Activated CD8-positive, alpha-beta T cell treated with anti-CD3 and anti-CD28 coated beads for 36 hours (primary cell): ENCODE results near the gene CTBP1. TPM values are rescaled to one million over a fixed set of nuclear protein-coding genes. Genes with fewer than 3 reads are reported as not detected.

Experiments
- ATAC-seq: fragments of 200-7000 bp; cut with Tn5 transposase; one replicate; pipeline ENCODE4 v1.10.0; 2021; ENCODE audit warnings: mild to moderate bottlenecking, moderate library complexity
- CTCF ChIA-PET: fragments of 350-600 bp; sonication (Branson Sonifier 250); formaldehyde crosslinking; loops from one replicate; lab custom pipeline; 2021; ENCODE audit warnings: antibody characterized with exemption; lab: Charles Lee
- POLR2A ChIA-PET: fragments of 350-600 bp; sonication (Branson Sonifier 250); formaldehyde crosslinking; loops from one replicate; lab custom pipeline; 2021; ENCODE audit warnings: antibody characterized with exemption; lab: Charles Lee
- DNase-seq: peaks from one replicate; pipeline ENCODE4 v3.0.0-alpha.2; 2020
- H3K27ac Mint-ChIP-seq: one replicate; pipeline ENCODE4 v1.8.0; 2021; ENCODE audit warnings: mild to moderate bottlenecking, mixed read lengths
- H3K27me3 Mint-ChIP-seq: one replicate; pipeline ENCODE4 v1.8.0; 2021; ENCODE audit warnings: mixed read lengths
- H3K36me3 Mint-ChIP-seq: one replicate; pipeline ENCODE4 v1.8.0; 2021; ENCODE audit warnings: low read depth, mixed read lengths
- H3K4me1 Mint-ChIP-seq: one replicate; pipeline ENCODE4 v1.8.0; 2021; ENCODE audit warnings: low read depth, mixed read lengths
- H3K4me3 Mint-ChIP-seq: one replicate; pipeline ENCODE4 v1.8.0; 2021; ENCODE audit warnings: mild to moderate bottlenecking, moderate library complexity, mixed read lengths
- H3K9me3 Mint-ChIP-seq: one replicate; pipeline ENCODE4 v1.8.0; 2021; ENCODE audit warnings: mixed read lengths
- CTCF ChIP-seq: fragments of 200-600 bp; IDR thresholded peaks from one replicate; pipeline ENCODE4 v1.8.0; 2022; ENCODE audit warnings: antibody characterized with exemption, mild to moderate bottlenecking
- intact Hi-C: fragments of 100-400 bp; cut with micrococcal nuclease; formaldehyde crosslinking; loops from one replicate; pipeline ENCODE4 v1.10.0; 2022
- total RNA-seq, 2 experiments: library from RNA; stranded (reverse); gene quantifications; one replicate each; pipeline ENCODE4 v1.2.3, GENCODE V29; 2021

The CTBP1 gene
- total RNA-seq, 2 experiments from 2014 or later = 136 TPM

DNA sequence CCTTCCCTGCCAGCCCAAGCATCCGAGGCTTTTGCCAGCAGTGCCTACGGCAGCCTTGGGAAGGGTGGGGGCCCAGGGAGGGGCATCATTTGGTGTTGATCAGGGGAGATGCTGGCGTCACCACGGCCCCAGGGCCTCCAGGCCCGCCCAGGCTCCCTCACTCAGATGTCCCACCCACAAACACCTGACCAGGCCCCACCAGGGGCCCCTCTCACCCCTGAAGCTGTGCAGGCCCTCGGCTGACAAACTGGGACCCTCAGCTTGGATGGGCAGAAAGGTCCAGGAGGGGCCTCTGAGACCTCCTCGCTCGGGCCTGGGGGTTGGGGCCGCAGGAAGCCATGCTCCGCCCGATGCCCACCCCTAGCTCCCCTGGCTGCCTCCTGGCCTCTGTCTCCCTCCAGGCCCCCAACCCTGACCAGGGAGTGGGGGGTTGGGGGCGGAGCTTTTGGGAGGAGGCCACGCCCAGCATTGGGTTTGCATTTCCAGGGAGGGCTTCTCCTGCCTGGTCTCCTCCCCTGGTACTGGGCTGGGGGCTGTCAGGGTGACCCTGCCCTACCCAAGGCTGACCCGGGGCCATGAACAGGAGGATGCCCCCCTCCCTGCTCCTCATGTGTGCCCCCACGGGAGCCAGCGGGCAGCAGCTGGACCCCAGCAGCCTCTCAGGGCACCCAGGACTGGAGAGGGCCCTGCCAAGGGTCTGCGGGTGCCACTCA is 43.2 kb downstream of the CTBP1 start:
- no peak for TF ChIP-seq CTCF
- no peaks in the 10 kb centered on the region for H3K9me3 Mint-ChIP-seq
- intact Hi-C loops = no loop called here
- CTCF ChIA-PET = interaction anchor here (0.8 kb wide), 1 partner anchor 11 kb away, joined by 3 read pairs; no protein-coding TSS in a partner anchor
- H3K27me3 Mint-ChIP-seq = no peaks in the 10 kb centered on the region
- no peak overlapping the region for H3K4me3 Mint-ChIP-seq
- no peak for ATAC-seq
- POLR2A ChIA-PET = interaction anchor here (0.6 kb wide), 1 partner anchor 930 kb away, joined by 3 read pairs; no protein-coding TSS in a partner anchor
- H3K36me3 Mint-ChIP-seq = no peaks in the 10 kb centered on the region
- H3K4me1 Mint-ChIP-seq = peaks cover 36% of the 10 kb centered on the region
- H3K27ac Mint-ChIP-seq = no peak overlapping the region
- DNase-seq = peak; percentile 1

DNA sequence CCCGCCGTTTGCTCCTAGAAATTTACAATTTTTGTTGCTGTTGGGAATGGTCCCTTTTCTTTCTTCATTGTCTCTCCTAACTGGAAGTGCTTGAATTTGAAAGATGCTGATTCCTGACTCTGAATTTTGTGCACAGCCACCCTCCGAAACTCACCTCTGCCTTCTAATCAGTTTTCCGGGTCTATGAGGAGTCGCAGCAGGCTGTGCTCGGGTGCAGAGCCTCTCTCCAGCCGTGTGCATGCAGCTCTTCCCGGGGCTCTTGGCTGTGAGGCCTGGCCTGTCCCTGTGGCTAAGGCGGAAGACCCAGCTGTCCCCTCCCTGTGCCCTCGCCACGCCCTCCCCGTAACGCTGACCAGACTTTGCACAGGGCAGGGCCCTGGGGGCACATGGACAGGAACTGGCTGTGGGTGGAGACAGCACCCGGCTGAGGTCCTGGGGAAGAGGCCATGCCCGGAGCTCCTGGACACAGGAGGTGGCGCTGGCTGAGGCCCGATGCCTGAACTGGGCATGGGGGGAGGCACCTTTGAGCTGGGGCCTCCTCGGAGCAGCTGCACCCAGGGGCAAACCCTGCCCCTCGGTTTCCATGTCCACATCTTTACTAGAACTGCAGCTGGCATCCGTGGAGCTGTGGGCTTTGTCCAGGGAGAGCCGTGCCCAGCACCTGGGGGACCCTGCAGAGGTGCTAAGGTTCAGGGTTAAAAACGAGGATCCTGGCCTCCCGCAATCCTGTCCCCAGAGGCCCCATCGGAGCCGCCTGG is 43.9 kb downstream of the CTBP1 start:
- H3K27ac Mint-ChIP-seq = no peak overlapping the region
- TF ChIP-seq CTCF = no peak

DNA sequence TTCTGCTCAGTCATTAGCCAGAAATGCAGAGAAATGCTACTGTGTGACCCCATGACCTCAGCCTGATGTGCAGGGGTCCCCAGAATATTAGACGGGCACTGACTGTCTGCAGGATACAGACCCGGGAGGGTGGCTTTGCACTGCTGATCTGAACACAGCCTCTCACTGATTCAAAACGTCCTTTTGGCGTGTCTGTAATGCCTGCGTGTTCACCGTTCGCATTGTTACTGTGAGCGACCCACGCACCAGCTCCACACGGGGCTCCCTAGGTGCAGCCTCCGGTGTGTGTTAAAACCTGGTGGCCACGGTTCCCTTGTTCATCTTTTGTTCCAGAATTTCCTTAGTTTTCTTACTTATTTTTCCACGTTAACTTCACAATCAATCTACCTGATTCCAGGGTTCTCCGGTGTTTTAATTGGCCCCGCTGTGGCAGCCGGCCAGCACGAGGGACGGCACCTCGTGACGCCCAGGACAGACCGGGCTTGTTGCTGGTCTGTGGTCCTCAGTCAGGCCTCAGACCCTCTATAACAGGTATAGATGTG is 44.6 kb downstream of the CTBP1 start:
- H3K4me1 Mint-ChIP-seq = peaks cover 40% of the 10 kb centered on the region
- TF ChIP-seq CTCF = no peak
- H3K36me3 Mint-ChIP-seq = no peaks in the 10 kb centered on the region
- intact Hi-C loops = loop anchor here (5.0 kb wide), 1 partner anchor 43 kb away; the partner anchor contains the start of gene CTBP1
- no peaks in the 10 kb centered on the region for H3K9me3 Mint-ChIP-seq
- DNase-seq (peak; percentile 3), ATAC-seq (no peak)
- CTCF ChIA-PET = interaction anchor here (0.8 to 2.9 kb wide), 2 partner anchors 13 to 37 kb away, joined by 4 to 10 read pairs; no protein-coding TSS in a partner anchor
- H3K27ac Mint-ChIP-seq = peak overlapping the region; percentile 13
- H3K27me3 Mint-ChIP-seq = no peaks in the 10 kb centered on the region
- POLR2A ChIA-PET = interaction anchor here (1.0 to 5.5 kb wide), 2 partner anchors 8 to 43 kb away, joined by 3 to 30 read pairs; partner anchors contain the start of gene CTBP1
- H3K4me3 Mint-ChIP-seq = no peak overlapping the region

More for the DNA sequence above, 43.9 kb downstream of the CTBP1 start:
- no peaks in the 10 kb centered on the region for H3K9me3 Mint-ChIP-seq
- H3K4me3 Mint-ChIP-seq = no peak overlapping the region
- peaks cover 39% of the 10 kb centered on the region for H3K4me1 Mint-ChIP-seq
- CTCF ChIA-PET = interaction anchor here (0.8 kb wide), 1 partner anchor 12 kb away, joined by 3 read pairs; no protein-coding TSS in a partner anchor
- POLR2A ChIA-PET = interaction anchor here (5.5 kb wide), 1 partner anchor 42 kb away, joined by 30 read pairs; the partner anchor contains the start of gene CTBP1
- H3K36me3 Mint-ChIP-seq = no peaks in the 10 kb centered on the region
- H3K27me3 Mint-ChIP-seq = no peaks in the 10 kb centered on the region
- ATAC-seq (no peak), DNase-seq (peak; percentile 1)
- intact Hi-C loops = loop anchor here (5.0 kb wide), 1 partner anchor 42 kb away; the partner anchor contains the start of gene CTBP1

DNA sequence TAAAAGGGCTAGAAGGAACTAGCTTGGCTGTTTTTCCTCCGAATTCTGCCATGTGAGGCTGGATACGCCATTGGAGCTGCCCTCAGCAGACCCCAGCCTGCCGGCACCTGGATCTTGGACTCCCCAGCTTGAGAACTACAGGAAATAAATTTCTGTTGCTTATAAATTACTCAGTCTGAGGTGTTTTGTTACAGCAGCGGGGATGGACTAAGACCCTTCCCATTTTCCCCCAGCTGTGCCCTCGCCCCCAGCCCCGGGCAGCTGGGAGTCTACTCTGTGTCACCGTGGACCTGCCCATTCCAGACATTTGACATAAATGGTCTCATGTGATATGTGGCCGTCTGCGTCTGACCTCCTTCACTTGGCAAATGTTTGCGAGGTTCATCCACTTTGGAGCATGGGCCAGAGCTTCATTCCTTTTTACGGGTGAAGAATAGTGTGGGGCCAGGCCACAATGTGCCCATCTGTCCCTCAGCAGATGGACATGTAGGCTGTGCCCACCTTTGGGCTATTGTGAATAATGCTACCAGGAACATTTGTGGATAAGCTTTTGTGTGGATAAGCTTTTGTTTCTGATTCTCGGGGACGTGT is 45.8 kb downstream of the CTBP1 start:
- H3K4me3 Mint-ChIP-seq = no peak overlapping the region

More for the DNA sequence above, 45.8 kb downstream of the CTBP1 start:
- Mint-ChIP-seq H3K4me1 (peaks cover 43% of the 10 kb centered on the region), H3K9me3 (no peaks in the 10 kb centered on the region), H3K27me3 (no peaks in the 10 kb centered on the region), H3K27ac (peak overlapping the region; percentile 13), H3K36me3 (peaks cover 2% of the 10 kb centered on the region)
- POLR2A ChIA-PET = interaction anchor here (0.6 to 5.5 kb wide), 7 partner anchors 10 to 54 kb away, joined by 3 to 30 read pairs (median 6); partner anchors contain the start of gene CTBP1
- CTCF ChIA-PET = interaction anchor here (1.0 to 2.9 kb wide), 5 partner anchors 19 to 72 kb away, joined by 3 to 10 read pairs (median 5); no protein-coding TSS in a partner anchor
- TF ChIP-seq CTCF = no peak
- DNase-seq (no peak), ATAC-seq (no peak)
- intact Hi-C loops = loop anchor here (5.0 kb wide), 1 partner anchor 44 kb away; the partner anchor contains the start of gene CTBP1
